Body of pancreas (tissue), 4 donors: ENCODE results near the gene CARD6. TPM values are rescaled to one million over a fixed set of nuclear protein-coding genes. Genes with fewer than 3 reads are reported as not detected.

Experiments
- ATAC-seq: fragments of 150-250 bp; one replicate; pipeline ENCODE4 v1.9.1; 2016
- DNase-seq, 4 donors: peaks; one replicate each; pipeline ENCODE4 v3.0.0-alpha.2; 2019
- H3K27ac ChIP-seq, 4 donors: fragments of 200-600 bp; sonication (generic); 1 replicate in 3 of 4; 2 replicates in 1 of 4; pipeline versions ENCODE4 v1.5.1 to v1.6.1; 2016 to 2019; ENCODE audit warnings: mild to moderate bottlenecking in 1 of 4, mixed read lengths in 1 of 4, moderate library complexity in 1 of 4
- H3K27me3 ChIP-seq, 2 donors: fragments of 200-600 bp; sonication (generic); one replicate each; pipeline ENCODE4 v1.6.0; 2016; ENCODE audit warnings: mild to moderate bottlenecking in 1 of 2
- H3K36me3 ChIP-seq, 2 donors: fragments of 200-600 bp; sonication (generic); replicated peaks in 1 of 2; 2 replicates each; pipeline ENCODE4 v1.5.1; 2016; ENCODE audit warnings: low read depth in 2 of 2; ENCODE audit not compliant: insufficient read depth in 1 of 2
- H3K4me1 ChIP-seq: fragments of 200-600 bp; sonication (generic); one replicate; pipeline ENCODE4 v1.6.0; 2016
- H3K4me3 ChIP-seq, 2 donors: fragments of 200-600 bp; sonication (generic); 1 replicate in 1 of 2; 2 replicates in 1 of 2; pipeline ENCODE4 v1.5.1; 2016 to 2019
- H3K9me3 ChIP-seq, 3 donors: fragments of 200-600 bp; sonication (generic); 1 replicate in 2 of 3; 2 replicates in 1 of 3; pipeline ENCODE4 v1.5.1; 2016
- POLR2A ChIP-seq, 3 donors: fragments of 450-650 bp; IDR thresholded peaks; one replicate each; pipeline ENCODE4 v1.6.1; 2016; ENCODE audit warnings: antibody characterized with exemption in 3 of 3, mild to moderate bottlenecking in 2 of 3
- WGBS, 2 donors: methylation state at CpG; one replicate each; pipeline ENCODE4 v1.1.5; 2017; 5-methylcytosine and 5-hydroxymethylcytosine counted together
- intact Hi-C: fragments of 100-400 bp; cut with DNase I; formaldehyde crosslinking; loops from one replicate; pipeline ENCODE4 v1.15.1; 2023
- total RNA-seq, 2 donors: library from RNA; depleted of rRNA; stranded (reverse); fragments of >200 nt; gene quantifications; one replicate each; pipeline ENCODE4 v1.1.0, GENCODE V29; 2016
- TF ChIP-seq, protein P1 (sequence below), 7 experiments: fragments of 450-650 bp in 4 of 7; fragments of 200-600 bp in 3 of 7; sonication (generic) in 3 of 7; IDR thresholded peaks; one replicate each; pipeline ENCODE4 v1.5.1; 2016 to 2019; ENCODE audit warnings: antibody characterized with exemption in 7 of 7

Gene CARD6
- total RNA-seq, 2 donors from 2014 or later: 5.4 to 5.6 TPM

DNA sequence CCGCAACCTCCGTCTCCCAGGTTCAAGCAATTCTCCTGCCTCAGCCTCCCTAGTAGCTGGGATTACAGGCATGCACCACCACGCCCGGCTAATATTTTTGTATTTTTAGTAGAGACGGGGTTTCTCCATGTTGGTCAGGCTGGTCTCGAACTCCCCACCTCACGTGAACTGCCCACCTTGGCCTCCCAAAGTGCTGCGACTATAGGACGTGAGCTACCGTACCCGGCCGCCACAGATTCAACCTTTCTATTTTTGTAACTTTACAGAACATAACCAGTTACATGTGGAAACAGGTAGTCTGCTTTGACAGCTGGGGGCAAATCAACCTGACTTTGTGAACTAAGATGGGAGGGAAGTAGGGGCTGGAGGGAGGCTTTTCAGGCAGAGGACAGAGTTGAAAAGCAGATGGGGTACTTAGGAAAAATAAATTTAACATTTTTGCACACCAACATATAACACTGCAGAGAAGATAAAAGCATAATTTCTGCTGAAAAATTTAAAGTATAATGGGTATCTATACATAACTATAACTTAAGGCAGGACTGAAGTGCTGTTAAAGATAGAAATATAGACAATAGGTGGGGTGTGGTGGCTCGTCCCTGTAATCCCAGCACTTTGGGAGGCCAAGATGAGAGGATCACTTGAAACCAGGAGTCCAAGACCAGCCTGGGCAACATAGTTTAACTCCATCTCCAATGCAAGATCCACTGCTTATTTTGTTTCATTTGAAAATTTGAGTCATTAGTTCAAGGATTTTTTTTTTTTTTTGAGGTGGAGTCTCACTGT lies 11.2 kb upstream of the CARD6 start:
- Histone ChIP-seq H3K4me1 (peaks cover 24% of the 10 kb centered on the region), H3K4me3 (no peak overlapping the region), H3K27me3 (no peaks in the 10 kb centered on the region), H3K9me3 (no peaks in the 10 kb centered on the region), H3K36me3 (peaks cover 0 to 31% of the 10 kb centered on the region in 2 donors), H3K27ac (no peak overlapping the region)
- intact Hi-C loops: no loop called here
- TF ChIP-seq POLR2A (IDR thresholded peaks at IDR 0.05): no peak
- TF ChIP-seq, protein P1, sequence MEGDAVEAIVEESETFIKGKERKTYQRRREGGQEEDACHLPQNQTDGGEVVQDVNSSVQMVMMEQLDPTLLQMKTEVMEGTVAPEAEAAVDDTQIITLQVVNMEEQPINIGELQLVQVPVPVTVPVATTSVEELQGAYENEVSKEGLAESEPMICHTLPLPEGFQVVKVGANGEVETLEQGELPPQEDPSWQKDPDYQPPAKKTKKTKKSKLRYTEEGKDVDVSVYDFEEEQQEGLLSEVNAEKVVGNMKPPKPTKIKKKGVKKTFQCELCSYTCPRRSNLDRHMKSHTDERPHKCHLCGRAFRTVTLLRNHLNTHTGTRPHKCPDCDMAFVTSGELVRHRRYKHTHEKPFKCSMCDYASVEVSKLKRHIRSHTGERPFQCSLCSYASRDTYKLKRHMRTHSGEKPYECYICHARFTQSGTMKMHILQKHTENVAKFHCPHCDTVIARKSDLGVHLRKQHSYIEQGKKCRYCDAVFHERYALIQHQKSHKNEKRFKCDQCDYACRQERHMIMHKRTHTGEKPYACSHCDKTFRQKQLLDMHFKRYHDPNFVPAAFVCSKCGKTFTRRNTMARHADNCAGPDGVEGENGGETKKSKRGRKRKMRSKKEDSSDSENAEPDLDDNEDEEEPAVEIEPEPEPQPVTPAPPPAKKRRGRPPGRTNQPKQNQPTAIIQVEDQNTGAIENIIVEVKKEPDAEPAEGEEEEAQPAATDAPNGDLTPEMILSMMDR (IDR thresholded peaks at IDR 0.05): no peak
- WGBS, 2 donors: 92 to 95% methylated on average over 13 of the region's 13 CpGs
- DNase-seq (no peak), ATAC-seq (no peak)

DNA sequence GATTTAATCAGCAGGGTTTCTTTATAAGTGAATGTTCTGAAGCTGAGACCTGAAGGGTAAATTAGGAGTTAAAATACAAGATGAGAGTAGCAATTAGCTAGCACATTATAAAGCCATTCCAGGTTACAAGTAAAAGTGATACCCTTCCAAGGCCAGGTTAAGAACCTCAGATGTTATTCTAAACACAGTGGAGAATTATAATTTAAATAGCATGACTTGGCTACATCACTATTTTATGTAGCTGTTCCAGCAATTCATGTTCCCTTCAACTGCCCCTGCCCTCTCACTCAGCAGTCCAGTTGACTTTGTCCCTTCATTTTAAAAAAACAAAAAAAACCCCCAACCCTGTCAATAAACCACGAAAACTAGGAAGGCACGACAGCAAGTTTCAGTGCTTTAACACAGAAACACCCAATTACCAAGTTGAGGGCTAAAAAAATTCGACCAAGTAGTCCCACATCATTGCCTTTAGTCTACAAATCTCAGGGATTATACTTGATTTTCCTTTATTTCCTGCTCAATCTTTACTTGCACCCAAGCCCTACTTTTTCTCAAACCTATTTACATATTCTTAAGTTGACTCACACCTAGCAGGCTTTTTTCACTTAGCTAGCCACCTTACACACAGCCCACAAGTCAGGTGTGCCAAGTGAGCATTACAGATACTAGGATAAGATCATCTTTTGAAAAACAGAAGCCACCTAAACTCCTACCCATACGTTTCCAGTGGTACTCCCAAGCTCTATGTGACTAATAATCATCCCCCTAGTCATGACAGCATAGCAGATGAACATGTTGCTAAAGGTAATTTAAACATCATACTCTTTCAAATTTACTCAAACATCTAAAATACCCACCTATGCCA lies 9.6 kb upstream of the CARD6 start:
- no peak for DNase-seq
- Histone ChIP-seq H3K9me3 (no peaks in the 10 kb centered on the region), H3K27me3 (no peaks in the 10 kb centered on the region), H3K4me1 (peaks cover 31% of the 10 kb centered on the region), H3K4me3 (no peak overlapping the region), H3K27ac (no peak overlapping the region), H3K36me3 (peaks cover 0 to 31% of the 10 kb centered on the region in 2 donors)
- TF ChIP-seq, protein P1 (IDR thresholded peaks at IDR 0.05): no peak
- TF ChIP-seq POLR2A (IDR thresholded peaks at IDR 0.05): no peak
- WGBS, 2 donors: 69 to 72% methylated on average over 4 of the region's 4 CpGs
- intact Hi-C loops: no loop called here
- ATAC-seq: no peak

DNA sequence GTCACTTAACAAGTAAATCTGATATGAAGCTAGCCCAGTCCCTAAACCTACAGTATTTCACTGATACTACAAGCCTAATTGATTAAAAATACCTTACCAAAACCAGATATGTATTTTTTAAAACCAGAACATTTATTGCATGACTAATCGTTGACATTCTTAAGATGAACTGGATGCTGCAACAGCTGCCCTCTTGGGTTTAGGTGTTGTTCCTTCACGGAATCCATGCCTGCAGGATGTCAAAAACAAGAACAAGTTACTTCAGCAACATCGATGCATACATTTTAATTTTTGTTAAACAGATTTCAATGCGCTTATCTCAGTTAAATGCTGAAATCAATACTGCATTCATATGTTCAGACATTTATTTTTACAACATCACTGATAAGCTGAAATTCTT lies 8.8 kb upstream of the CARD6 start:
- H3K9me3 ChIP-seq: no peaks in the 10 kb centered on the region
- no peak overlapping the region for H3K27ac ChIP-seq
- 79 to 82% methylated on average over 4 of the region's 4 CpGs for WGBS, 2 donors
- DNase-seq: no peak
- ATAC-seq: no peak
- H3K4me1 ChIP-seq: peaks cover 31% of the 10 kb centered on the region
- H3K36me3 ChIP-seq: peaks cover 0 to 31% of the 10 kb centered on the region in 2 donors
- no peak overlapping the region for H3K4me3 ChIP-seq
- TF ChIP-seq, protein P1 (IDR thresholded peaks at IDR 0.05): no peak
- TF ChIP-seq POLR2A (IDR thresholded peaks at IDR 0.05): no peak
- no peaks in the 10 kb centered on the region for H3K27me3 ChIP-seq
- intact Hi-C loops: no loop called here

DNA sequence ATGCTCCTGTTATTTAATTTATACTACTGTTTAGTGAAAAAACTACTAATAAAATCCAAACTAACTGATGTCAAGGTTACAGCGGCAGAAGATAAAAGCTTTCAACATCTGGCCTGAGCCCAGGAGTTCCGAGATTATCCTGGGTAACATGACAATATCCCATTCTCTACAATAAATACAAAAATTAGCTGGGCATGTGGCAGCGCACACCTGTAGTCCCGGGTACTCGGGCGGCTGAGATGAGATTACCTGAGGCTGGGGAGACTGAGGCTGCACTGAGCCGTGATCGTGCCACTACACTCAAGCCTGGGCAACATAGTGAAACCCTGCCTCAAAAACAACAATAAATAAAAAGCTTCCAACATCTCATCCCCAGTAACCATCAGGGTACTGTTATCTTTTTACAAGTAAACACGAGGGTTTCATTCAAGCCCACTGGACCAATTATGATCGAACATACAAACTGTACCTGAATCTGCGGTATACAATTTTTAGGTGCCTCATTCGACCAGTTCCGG lies 7.4 kb upstream of the CARD6 start:
- no peak for ATAC-seq
- TF ChIP-seq, protein P1 (IDR thresholded peaks at IDR 0.05): no peak
- no peak for TF ChIP-seq POLR2A (IDR thresholded peaks at IDR 0.05)
- peak overlapping the region; percentile 51 to 56 for H3K4me3 ChIP-seq
- peaks cover 31% of the 10 kb centered on the region for H3K4me1 ChIP-seq
- no peaks in the 10 kb centered on the region for H3K9me3 ChIP-seq
- intact Hi-C loops: no loop called here
- DNase-seq: no peak
- no peaks in the 10 kb centered on the region for H3K27me3 ChIP-seq
- 25 to 29% methylated on average over 13 of the region's 13 CpGs for WGBS, 2 donors
- H3K27ac ChIP-seq: peak overlapping the region; percentile 89 to 93 (median 90)
- peaks cover 0 to 25% of the 10 kb centered on the region in 2 donors for H3K36me3 ChIP-seq
